ENCODE data around the gene TRIP13.

DNA sequence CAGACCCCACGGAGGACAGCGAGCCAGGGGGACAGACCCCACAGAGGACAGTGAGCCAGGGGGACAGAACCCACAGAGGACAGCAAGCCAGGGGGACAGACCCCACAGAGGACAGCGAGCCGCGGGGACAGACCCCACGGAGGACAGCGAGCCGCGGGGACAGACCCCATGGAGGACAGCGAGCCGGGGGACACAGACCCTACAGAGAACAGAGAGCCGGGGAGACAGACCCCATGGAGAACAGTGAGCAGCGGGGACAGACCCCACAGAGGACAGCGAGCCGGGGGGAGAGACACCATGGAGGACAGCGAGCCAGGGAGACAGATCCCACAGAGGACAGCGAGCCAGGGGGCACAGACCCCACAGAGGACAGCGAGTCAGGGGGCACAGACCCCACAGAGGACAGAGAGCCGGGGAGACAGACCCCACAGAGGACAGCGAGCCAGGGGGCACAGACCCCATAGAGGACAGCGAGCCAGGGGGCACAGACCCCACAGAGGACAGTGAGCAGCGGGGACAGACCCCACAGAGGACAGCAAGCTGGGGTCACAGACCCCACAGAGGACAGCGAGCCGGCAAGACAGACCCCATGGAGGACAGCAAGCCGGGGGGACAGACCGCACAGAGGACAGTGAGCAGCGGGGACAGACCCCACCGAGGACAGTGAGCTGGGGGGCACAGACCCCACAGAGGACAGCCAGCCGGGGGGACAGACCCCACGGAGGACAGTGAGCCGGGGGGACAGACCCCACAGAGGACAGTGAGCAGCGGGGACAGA is 37.5 kb upstream of the TRIP13 start:
- TF ChIP-seq CTCF (IDR thresholded peaks at IDR 0.05) (no peak), POLR2A (IDR thresholded peaks at IDR 0.05) (no peak)

Data from right lobe of liver (tissue), 4 donors.